LNCaP clone FGC (cell line): ENCODE data around the gene PCGF3.
"Not testable (repeated sequence)": the region's sequence is repeated elsewhere in the genome, so short reads cannot be mapped to it uniquely, and the experiment has no call there.

Source experiments
- DNase-seq: peaks from one replicate; pipeline ENCODE4 v3.0.0-alpha.2; 2011; ENCODE audit warnings: low read depth
- H3K4me3 ChIP-seq: 2 replicates; pipeline ENCODE4 v1.5.1; 2011; ENCODE audit warnings: mild to moderate bottlenecking, low read depth, low read length, control low read depth
- TF ChIP-seq, protein P1 (sequence below): IDR thresholded peaks from 2 replicates; pipeline ENCODE4 v1.5.1; 2012; ENCODE audit warnings: mild to moderate bottlenecking; ENCODE audit not compliant: control insufficient read depth, insufficient read depth; ENCODE audit errors: extremely low read depth

Gene PCGF3

DNA sequence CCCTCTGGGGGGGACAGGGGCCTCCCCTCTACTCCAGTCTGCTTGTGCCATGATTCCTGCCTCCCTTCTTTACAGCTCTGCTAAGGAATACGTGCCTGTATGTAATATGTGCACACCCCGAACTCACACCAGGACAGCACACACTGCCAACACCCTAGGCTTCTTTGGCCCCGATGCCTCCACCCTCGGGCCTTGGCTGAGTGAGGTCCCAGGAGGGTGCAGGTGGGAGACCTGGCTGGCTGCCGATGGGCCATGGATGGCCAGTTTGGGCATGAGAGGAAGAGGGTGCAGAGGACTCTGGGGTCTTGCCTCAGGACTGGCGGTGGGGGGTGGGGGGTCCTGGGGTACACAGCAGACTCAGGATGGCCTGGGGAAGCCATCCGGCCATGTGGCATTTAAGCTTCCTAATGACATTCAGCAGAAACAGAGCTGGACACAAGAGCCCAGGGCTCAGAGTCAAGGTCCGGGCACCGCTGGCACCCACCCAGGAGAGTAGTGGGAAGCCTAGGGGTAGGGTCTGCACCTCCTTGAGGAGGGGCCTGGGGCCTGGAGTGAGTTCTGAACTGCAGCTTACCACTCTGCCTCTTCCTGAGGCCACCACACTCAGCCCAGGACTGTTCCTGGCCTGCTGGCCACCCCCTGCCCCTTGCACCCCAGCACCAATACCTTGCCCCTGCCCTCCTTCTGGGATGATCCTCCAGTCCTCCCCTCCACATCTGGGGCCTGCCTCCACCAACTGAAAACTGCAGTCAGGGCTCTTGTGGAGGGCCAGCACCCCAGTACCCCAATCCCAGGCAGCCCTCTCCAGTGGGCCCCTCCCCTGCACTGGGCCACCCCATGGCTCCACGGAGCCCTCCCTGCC lies 2.1 kb upstream of the PCGF3 start:
- H3K4me3 ChIP-seq = no peak overlapping the region
- DNase-seq = no peak
- TF ChIP-seq, protein P1, sequence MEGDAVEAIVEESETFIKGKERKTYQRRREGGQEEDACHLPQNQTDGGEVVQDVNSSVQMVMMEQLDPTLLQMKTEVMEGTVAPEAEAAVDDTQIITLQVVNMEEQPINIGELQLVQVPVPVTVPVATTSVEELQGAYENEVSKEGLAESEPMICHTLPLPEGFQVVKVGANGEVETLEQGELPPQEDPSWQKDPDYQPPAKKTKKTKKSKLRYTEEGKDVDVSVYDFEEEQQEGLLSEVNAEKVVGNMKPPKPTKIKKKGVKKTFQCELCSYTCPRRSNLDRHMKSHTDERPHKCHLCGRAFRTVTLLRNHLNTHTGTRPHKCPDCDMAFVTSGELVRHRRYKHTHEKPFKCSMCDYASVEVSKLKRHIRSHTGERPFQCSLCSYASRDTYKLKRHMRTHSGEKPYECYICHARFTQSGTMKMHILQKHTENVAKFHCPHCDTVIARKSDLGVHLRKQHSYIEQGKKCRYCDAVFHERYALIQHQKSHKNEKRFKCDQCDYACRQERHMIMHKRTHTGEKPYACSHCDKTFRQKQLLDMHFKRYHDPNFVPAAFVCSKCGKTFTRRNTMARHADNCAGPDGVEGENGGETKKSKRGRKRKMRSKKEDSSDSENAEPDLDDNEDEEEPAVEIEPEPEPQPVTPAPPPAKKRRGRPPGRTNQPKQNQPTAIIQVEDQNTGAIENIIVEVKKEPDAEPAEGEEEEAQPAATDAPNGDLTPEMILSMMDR = no peak

DNA sequence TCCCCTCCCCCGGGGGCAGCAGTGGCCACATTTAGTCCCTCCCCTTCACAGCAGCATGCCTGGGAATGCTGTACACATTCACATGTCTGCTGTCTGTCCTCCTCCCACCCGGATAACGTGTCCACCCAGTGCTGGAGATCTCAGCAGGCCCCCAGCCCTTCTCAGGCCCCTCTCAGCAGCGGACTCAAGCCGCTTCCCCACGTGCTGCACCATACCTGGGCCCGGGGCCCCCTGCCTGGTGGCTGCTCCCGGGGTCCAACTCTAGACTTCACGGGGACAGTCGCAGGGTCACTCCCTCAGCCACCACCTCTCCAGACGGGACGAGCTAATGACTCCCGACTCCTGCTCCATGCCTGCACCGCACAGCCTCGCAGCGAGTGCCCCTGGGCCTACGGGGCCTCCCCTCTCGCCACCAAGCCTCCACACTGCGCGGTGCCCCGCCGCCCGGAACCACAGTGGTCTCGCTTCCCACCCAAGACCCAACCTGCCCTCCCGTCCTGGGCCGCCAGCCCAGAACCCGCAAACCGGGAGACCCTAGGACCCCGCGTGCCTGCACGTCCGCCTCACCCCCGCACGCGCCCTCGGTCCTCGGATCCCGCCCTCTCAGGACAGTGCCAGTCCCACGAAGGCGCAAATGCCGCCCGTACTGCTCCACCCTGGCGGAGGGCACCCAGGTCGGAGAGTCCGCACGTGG lies 1.3 kb upstream of the PCGF3 start:
- TF ChIP-seq, protein P1 = no peak
- DNase-seq = no peak
- no peak overlapping the region for H3K4me3 ChIP-seq

DNA sequence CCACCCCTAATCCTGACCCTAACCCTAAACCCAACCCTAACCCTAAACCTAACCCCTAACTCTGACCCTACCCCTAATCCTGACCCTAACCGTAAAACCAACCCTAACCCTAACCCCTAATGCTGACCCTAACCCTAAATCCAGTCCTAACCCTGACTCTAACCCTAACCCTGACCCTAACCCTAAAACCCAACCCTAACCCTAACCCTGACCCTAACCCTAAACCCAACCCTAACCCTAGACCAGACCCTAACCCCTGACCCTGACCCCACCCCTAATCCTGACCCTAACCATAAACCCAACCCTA lies 708 bp upstream of the PCGF3 start:
- H3K4me3 ChIP-seq = peak overlapping the region; percentile 78

DNA sequence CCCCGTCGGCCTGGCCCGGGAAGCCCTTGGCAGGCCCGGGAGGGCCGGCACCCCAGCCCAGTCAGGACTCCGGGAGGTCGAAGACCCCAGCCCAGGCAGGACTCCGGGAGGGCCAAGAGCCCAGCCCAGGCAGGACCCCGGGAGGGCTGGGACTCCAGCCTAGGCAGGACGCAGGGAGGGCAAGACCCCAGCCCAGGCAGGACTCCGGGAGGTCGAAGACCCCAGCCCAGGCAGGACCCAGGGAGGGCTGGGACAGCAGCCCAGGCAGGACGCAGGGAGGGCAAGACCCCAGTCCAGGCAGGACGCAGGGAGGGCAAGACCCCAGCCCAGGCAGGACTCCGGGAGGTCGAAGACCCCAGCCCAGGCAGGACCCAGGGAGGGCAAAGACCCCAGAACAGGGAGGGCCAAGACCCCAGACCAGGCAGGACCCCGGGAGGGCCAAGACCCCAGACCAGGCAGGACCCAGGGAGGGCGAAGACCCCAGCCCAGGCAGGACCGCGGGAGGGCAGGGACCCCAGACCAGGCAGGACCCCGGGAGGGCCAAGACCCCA lies 526 bp downstream of the PCGF3 start:
- H3K4me3 ChIP-seq = peak overlapping the region; percentile 78
- not testable (repeated sequence) for DNase-seq

More for the DNA sequence above, 708 bp upstream of the PCGF3 start:
- DNase-seq = no peak
- TF ChIP-seq, protein P1 = no peak

DNA sequence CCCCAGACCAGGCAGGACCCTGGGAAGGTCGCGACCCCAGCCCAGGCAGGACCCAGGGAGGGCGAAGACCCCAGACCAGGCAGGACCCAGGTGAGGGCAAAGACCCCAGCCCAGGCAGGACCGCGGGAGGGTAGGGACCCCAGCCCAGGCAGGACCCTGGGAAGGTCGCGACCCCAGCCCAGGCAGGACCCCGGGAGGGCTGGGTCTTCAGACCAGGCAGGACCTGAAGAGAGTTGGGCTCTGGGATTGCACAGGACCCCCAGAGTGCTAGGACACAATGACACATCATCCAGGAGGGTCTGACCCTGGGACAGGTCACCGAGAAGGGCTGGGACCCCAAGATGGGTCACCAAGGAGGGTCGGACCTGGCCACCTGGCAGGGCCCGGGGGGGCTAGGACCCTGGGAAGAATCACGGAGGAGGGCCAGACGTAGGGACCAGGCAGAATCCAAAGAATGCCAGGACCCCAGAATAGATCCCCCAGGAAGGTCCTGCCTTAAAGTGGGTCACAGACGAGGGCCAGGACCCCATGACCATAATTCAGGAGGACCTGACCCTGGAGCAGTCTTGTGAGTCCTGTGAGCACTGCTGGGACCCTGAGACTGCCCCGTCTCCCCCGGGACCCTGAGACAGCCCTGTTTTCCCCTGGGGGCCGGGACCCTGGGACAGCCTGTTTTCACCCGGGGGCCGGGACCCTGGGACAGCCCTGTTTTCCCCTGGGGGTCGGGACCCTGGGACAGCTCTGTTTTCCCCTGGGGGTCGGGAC lies 1.4 kb downstream of the PCGF3 start:
- TF ChIP-seq, protein P1 = no peak
- no peak for DNase-seq
- H3K4me3 ChIP-seq = peak overlapping the region; percentile 78

DNA sequence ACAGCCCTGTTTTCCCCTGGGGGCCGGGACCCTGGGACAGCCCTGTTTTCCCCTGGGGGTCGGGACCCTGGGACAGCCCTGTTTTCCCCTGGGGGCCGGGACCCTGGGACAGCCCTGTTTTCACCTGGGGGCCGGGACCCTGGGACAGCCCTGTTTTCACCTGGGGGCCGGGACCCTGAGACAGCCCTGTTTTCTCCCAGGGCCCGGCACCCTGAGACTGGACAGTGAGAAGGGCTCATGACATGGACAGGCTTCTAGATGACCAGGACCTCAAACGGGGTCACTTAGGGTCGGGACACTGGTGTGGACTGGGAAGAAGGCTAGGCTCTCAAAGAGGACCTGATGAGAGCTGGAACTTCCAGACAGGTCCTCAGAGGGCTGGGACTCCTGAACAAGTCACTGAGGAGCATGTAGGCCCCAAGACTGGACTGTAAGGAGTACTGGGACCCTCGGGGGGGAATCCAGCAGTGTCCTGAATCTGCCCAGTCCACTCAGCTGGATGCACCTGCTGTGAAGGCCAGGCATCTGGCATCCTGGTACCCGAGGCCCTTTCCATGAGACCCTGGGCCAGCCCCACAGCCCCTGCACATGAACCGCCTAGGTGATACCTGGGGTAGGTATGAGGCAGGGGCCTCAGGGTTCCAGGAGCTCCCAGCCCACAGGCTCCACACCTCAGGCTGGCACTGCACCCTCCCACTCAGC lies 2.4 kb downstream of the PCGF3 start:
- DNase-seq = no peak
- H3K4me3 ChIP-seq = no peak overlapping the region
- TF ChIP-seq, protein P1 = no peak

DNA sequence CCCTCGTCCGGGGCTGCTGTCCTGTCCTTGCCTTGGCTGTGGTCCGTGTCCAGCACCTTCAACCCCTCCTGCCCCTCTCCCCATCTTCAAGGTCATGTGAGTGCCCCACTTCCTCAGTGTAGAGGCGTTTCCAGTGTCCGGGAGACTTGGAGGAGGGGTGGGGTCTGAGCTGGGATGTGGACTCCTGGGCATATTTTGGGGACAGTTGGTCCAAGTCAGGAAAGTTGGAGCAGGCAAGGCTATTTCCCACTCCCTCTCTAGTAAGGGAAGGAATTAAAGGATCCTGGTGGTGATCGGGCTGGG lies 3.0 kb downstream of the PCGF3 start:
- H3K4me3 ChIP-seq = no peak overlapping the region
- DNase-seq = no peak
- TF ChIP-seq, protein P1 = no peak
